SK-N-SH (cell line): ENCODE data around the gene DCUN1D1. TPM values are rescaled to one million over a fixed set of nuclear protein-coding genes. Genes with fewer than 3 reads are reported as not detected.

ENCODE experiments used
- CTCF ChIA-PET: fragments of 300-600, 350-600 bp; formaldehyde crosslinking; extraction: SDS; loops from one replicate; lab custom pipeline; 2021; lab: Yijun Ruan, JAX
- POLR2A ChIA-PET: fragments of 350-600 bp; sonication (Branson Sonifier 250); formaldehyde crosslinking; extraction: SDS; loops from one replicate; lab custom pipeline; 2020; ENCODE audit warnings: antibody characterized with exemption, inconsistent platforms; lab: Yijun Ruan, JAX
- DNase-seq: peaks from one replicate; pipeline ENCODE4 v3.0.0; 2012
- H2AFZ ChIP-seq: fragments of 200-600 bp; sonication (generic); 2 replicates; pipeline ENCODE4 v1.8.1; 2016; ENCODE audit warnings: antibody characterized with exemption, mild to moderate bottlenecking, low read depth
- H3F3A ChIP-seq: fragments of 200-600 bp; sonication (generic); replicated peaks from 2 replicates; pipeline ENCODE3; 2016; ENCODE audit warnings: antibody characterized with exemption, mild to moderate bottlenecking; ENCODE audit not compliant: insufficient read depth
- H3K27ac ChIP-seq, 2 experiments: fragments of 200-500 bp in 1 of 2; fragments of 200-600 bp in 1 of 2; sonication (Bioruptor generic) in 1 of 2; sonication (generic), shearing (Covaris generic) in 1 of 2; 2 replicates each; pipeline versions ENCODE4 v1.5.1 to v1.6.1; 2014 to 2016; ENCODE audit warnings: low read depth in 2 of 2, inconsistent platforms in 1 of 2, low read length in 1 of 2, mild to moderate bottlenecking in 1 of 2, mixed read lengths in 1 of 2
- H3K27me3 ChIP-seq: fragments of 200-600 bp; sonication (generic), shearing (Covaris generic); 2 replicates; pipeline ENCODE4 v1.6.1; 2016; ENCODE audit warnings: mixed run types; ENCODE audit not compliant: insufficient read depth
- H3K36me3 ChIP-seq, 2 experiments: fragments of 200-500 bp in 1 of 2; fragments of 200-600 bp in 1 of 2; sonication (Bioruptor generic) in 1 of 2; sonication (generic) in 1 of 2; replicated peaks in 1 of 2; 2 replicates each; pipeline versions ENCODE3 to v1.5.1; 2014 to 2016; ENCODE audit warnings: low read length in 1 of 2, mild to moderate bottlenecking in 1 of 2; ENCODE audit not compliant: insufficient read depth in 2 of 2, control insufficient read depth in 1 of 2
- H3K4me1 ChIP-seq, 2 experiments: fragments of 200-500 bp in 1 of 2; fragments of 200-600 bp in 1 of 2; sonication (Bioruptor generic) in 1 of 2; sonication (generic), shearing (Covaris generic) in 1 of 2; 2 replicates each; pipeline versions ENCODE4 v1.5.1 to v1.6.1; 2014 to 2016; ENCODE audit warnings: low read depth in 1 of 2, low read length in 1 of 2, mixed run types in 1 of 2; ENCODE audit not compliant: insufficient read depth in 2 of 2, control insufficient read depth in 1 of 2
- H3K4me2 ChIP-seq: fragments of 200-600 bp; sonication (generic), shearing (Covaris generic); 2 replicates; pipeline ENCODE4 v1.6.1; 2017; ENCODE audit warnings: mixed run types
- H3K4me3 ChIP-seq, 2 experiments: fragments of 200-500 bp in 1 of 2; fragments of 200-600 bp in 1 of 2; sonication (Bioruptor generic) in 1 of 2; sonication (generic), shearing (Covaris generic) in 1 of 2; 2 replicates each; pipeline versions ENCODE4 v1.5.1 to v1.8.1; 2014 to 2016; ENCODE audit warnings: low read depth in 2 of 2, inconsistent platforms in 1 of 2, low read length in 1 of 2, mild to moderate bottlenecking in 1 of 2, mixed read lengths in 1 of 2, moderate library complexity in 1 of 2
- H3K79me2 ChIP-seq: fragments of 200-600 bp; sonication (generic); 2 replicates; pipeline ENCODE4 v1.8.1; 2017; ENCODE audit warnings: mild to moderate bottlenecking; ENCODE audit not compliant: insufficient read depth
- H3K9ac ChIP-seq: fragments of 200-600 bp; sonication (generic); 2 replicates; pipeline ENCODE4 v1.6.1; 2017; ENCODE audit warnings: mixed run types
- H3K9me2 ChIP-seq: fragments of 200-600 bp; sonication (generic); 2 replicates; pipeline ENCODE4 v1.6.1; 2017; ENCODE audit warnings: mixed run types
- H3K9me3 ChIP-seq: fragments of 200-600 bp; sonication (generic); 2 replicates; pipeline ENCODE4 v1.6.1; 2017; ENCODE audit warnings: mixed run types, mild to moderate bottlenecking, moderate library complexity
- H4K20me1 ChIP-seq: fragments of 200-600 bp; sonication (generic); 2 replicates; pipeline ENCODE4 v1.6.1; 2017; ENCODE audit warnings: mild to moderate bottlenecking, mixed run types; ENCODE audit not compliant: insufficient read depth
- ELF1 ChIP-seq: IDR thresholded peaks from 2 replicates; pipeline ENCODE4 v1.4.0; 2012
- GABPA ChIP-seq: IDR thresholded peaks from 2 replicates; pipeline ENCODE4 v1.4.0; 2012; ENCODE audit warnings: low read depth, mild to moderate bottlenecking
- JUND ChIP-seq: IDR thresholded peaks from 2 replicates; pipeline ENCODE4 v1.4.0; 2012
- RAD21 ChIP-seq: IDR thresholded peaks from 2 replicates; pipeline ENCODE4 v1.6.1; 2012; ENCODE audit warnings: mild to moderate bottlenecking, low read length
- REST ChIP-seq: IDR thresholded peaks from 2 replicates; pipeline ENCODE4 v1.6.1; 2012; ENCODE audit warnings: mild to moderate bottlenecking, low read depth, low read length, moderate library complexity
- SIN3A ChIP-seq: IDR thresholded peaks from 2 replicates; pipeline ENCODE4 v1.6.1; 2012; ENCODE audit warnings: low read depth, mild to moderate bottlenecking, low read length, moderate library complexity, borderline replicate concordance
- WGBS: methylation state at CpG from one replicate; pipeline ENCODE4 v1.1.6; 2017; ENCODE audit warnings: low lambda C conversion rate; 5-methylcytosine and 5-hydroxymethylcytosine counted together
- polyA plus RNA-seq, 3 experiments: library from polyadenylated mRNA; depleted of rRNA; stranded (reverse); fragments of >200 nt; gene quantifications; 2 replicates each; pipeline ENCODE4 v1.2.3, GENCODE V29; 2012
- TF ChIP-seq, protein P1 (sequence below): fragments of 200-600 bp; sonication (generic); IDR thresholded peaks from 2 replicates; pipeline ENCODE4 v1.6.1; 2017; ENCODE audit warnings: antibody characterized with exemption, mild to moderate bottlenecking, moderate library complexity

Gene DCUN1D1
- polyA plus RNA-seq, 1 of the 3 experiments (the other 2 are of a cell fraction), result 4.5 TPM

- TF ChIP-seq REST, result no peak
- TF ChIP-seq, protein P1, sequence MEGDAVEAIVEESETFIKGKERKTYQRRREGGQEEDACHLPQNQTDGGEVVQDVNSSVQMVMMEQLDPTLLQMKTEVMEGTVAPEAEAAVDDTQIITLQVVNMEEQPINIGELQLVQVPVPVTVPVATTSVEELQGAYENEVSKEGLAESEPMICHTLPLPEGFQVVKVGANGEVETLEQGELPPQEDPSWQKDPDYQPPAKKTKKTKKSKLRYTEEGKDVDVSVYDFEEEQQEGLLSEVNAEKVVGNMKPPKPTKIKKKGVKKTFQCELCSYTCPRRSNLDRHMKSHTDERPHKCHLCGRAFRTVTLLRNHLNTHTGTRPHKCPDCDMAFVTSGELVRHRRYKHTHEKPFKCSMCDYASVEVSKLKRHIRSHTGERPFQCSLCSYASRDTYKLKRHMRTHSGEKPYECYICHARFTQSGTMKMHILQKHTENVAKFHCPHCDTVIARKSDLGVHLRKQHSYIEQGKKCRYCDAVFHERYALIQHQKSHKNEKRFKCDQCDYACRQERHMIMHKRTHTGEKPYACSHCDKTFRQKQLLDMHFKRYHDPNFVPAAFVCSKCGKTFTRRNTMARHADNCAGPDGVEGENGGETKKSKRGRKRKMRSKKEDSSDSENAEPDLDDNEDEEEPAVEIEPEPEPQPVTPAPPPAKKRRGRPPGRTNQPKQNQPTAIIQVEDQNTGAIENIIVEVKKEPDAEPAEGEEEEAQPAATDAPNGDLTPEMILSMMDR, result no peak
- TF ChIP-seq ELF1, result no peak
Observed at GRCh38 chr3:182980204-182981037, at the start of gene DCUN1D1 (continued).

GRCh38 chr3:183028416-183028815 lies 48.1 kb upstream of the DCUN1D1 start:
- Histone ChIP-seq H3K27ac (no peak overlapping the region), H3K9me2 (no peaks in the 10 kb centered on the region)
- WGBS, result 85% methylated on average over 3 of the region's 3 CpGs
- TF ChIP-seq JUND (no peak), RAD21 (no peak), SIN3A (no peak), GABPA (no peak), REST (no peak)
- TF ChIP-seq, all 33 proteins: peak for 0
- H2AFZ ChIP-seq, result no peak overlapping the region
- no peak overlapping the region for H3K4me3 ChIP-seq
- H3K36me3 ChIP-seq, result peaks cover 17 to 21% of the 10 kb centered on the region in 2 experiments
- H3K4me2 ChIP-seq, result no peak overlapping the region
- ChIA-PET POLR2A (no interaction called here), CTCF (no interaction called here)
- H3K27me3 ChIP-seq, result no peaks in the 10 kb centered on the region
- no peak for DNase-seq
- no peaks in the 10 kb centered on the region for H3K4me1 ChIP-seq
- no peaks in the 10 kb centered on the region for H4K20me1 ChIP-seq
- no peak overlapping the region for H3K9ac ChIP-seq
- 0 out of 2 replicates have a peak, but pooled peaks cover 8% of the 10 kb centered on the region for H3K9me3 ChIP-seq
- no peaks in the 10 kb centered on the region for H3K79me2 ChIP-seq
- peaks cover 2% of the 10 kb centered on the region for H3F3A ChIP-seq
